Measurements from ENCODE around the gene HBE1. TPM values are rescaled to one million over a fixed set of nuclear protein-coding genes. Genes with fewer than 3 reads are reported as not detected.
A peak's percentile ranks its signal among the peaks of the same experiment; 100 is the strongest.

HBE1 gene
- total and polyA plus RNA-seq, 9 of the 15 experiments (the other 6 are each of a cell fraction or from before 2014, with no cell fraction given): 612 to 10,250 (median 2,181) TPM

GRCh38 chr11:5307256-5308019, 37.7 kb upstream of the HBE1 start (continued):
- peak; percentile 66 for TF ChIP-seq U2AF1 (optimal IDR thresholded peaks at IDR 0.05; ENCODE audit: low read depth, low read length)
- TF ChIP-seq JUN (IDR thresholded peaks at IDR 0.05; ENCODE audit: borderline replicate concordance, low read depth, low read length): no peak
- TF ChIP-seq JUN (CRISPR knock-in tag; IDR thresholded peaks at IDR 0.05; ENCODE audit: borderline replicate concordance): no peak
- no peak for TF ChIP-seq ZFP1 (CRISPR knock-in tag; IDR thresholded peaks at IDR 0.05)
- no peak for TF ChIP-seq E2F5 (CRISPR knock-in tag; IDR thresholded peaks at IDR 0.05)
- TF ChIP-seq DIDO1 (tag; IDR thresholded peaks at IDR 0.05; ENCODE audit: low read depth): no peak
- TF ChIP-seq POLR2A (conservative IDR thresholded peaks at IDR 0.05): no peak
- no peak for TF ChIP-seq RNF2 (IDR thresholded peaks at IDR 0.05)
- no peak for TF ChIP-seq YY1 (IDR thresholded peaks at IDR 0.05; ENCODE audit: borderline replicate concordance in 1 of 3, control insufficient read depth in 1 of 3, extremely low read depth in 1 of 3, insufficient read depth in 3 of 3, insufficient read length in 1 of 3, insufficient replicate concordance in 2 of 3, low read depth in 1 of 3, low read length in 2 of 3)
- TF ChIP-seq, protein P1, sequence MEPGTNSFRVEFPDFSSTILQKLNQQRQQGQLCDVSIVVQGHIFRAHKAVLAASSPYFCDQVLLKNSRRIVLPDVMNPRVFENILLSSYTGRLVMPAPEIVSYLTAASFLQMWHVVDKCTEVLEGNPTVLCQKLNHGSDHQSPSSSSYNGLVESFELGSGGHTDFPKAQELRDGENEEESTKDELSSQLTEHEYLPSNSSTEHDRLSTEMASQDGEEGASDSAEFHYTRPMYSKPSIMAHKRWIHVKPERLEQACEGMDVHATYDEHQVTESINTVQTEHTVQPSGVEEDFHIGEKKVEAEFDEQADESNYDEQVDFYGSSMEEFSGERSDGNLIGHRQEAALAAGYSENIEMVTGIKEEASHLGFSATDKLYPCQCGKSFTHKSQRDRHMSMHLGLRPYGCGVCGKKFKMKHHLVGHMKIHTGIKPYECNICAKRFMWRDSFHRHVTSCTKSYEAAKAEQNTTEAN (CRISPR knock-in tag; IDR thresholded peaks at IDR 0.05): no peak
- no peak for TF ChIP-seq CREB1 (IDR thresholded peaks at IDR 0.05)
- no peak for TF ChIP-seq CREB1 (CRISPR knock-in tag; IDR thresholded peaks at IDR 0.05)
- TF ChIP-seq, protein P2, sequence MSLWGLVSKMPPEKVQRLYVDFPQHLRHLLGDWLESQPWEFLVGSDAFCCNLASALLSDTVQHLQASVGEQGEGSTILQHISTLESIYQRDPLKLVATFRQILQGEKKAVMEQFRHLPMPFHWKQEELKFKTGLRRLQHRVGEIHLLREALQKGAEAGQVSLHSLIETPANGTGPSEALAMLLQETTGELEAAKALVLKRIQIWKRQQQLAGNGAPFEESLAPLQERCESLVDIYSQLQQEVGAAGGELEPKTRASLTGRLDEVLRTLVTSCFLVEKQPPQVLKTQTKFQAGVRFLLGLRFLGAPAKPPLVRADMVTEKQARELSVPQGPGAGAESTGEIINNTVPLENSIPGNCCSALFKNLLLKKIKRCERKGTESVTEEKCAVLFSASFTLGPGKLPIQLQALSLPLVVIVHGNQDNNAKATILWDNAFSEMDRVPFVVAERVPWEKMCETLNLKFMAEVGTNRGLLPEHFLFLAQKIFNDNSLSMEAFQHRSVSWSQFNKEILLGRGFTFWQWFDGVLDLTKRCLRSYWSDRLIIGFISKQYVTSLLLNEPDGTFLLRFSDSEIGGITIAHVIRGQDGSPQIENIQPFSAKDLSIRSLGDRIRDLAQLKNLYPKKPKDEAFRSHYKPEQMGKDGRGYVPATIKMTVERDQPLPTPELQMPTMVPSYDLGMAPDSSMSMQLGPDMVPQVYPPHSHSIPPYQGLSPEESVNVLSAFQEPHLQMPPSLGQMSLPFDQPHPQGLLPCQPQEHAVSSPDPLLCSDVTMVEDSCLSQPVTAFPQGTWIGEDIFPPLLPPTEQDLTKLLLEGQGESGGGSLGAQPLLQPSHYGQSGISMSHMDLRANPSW (CRISPR knock-in tag; IDR thresholded peaks at IDR 0.05): no peak
- peak in 1 of 2 experiments; percentile 28; a peak in 1 of 4 replicates for TF ChIP-seq KDM1A (IDR thresholded peaks at IDR 0.05)
- no peak for TF ChIP-seq ASH1L (IDR thresholded peaks at IDR 0.05; ENCODE audit: borderline replicate concordance, low read depth, partially characterized antibody)
- no peak for TF ChIP-seq TGIF2 (CRISPR knock-in tag; IDR thresholded peaks at IDR 0.05)
- no peak for TF ChIP-seq HNRNPUL1 (IDR thresholded peaks at IDR 0.05; ENCODE audit: low read length)
- TF ChIP-seq, protein P3, sequence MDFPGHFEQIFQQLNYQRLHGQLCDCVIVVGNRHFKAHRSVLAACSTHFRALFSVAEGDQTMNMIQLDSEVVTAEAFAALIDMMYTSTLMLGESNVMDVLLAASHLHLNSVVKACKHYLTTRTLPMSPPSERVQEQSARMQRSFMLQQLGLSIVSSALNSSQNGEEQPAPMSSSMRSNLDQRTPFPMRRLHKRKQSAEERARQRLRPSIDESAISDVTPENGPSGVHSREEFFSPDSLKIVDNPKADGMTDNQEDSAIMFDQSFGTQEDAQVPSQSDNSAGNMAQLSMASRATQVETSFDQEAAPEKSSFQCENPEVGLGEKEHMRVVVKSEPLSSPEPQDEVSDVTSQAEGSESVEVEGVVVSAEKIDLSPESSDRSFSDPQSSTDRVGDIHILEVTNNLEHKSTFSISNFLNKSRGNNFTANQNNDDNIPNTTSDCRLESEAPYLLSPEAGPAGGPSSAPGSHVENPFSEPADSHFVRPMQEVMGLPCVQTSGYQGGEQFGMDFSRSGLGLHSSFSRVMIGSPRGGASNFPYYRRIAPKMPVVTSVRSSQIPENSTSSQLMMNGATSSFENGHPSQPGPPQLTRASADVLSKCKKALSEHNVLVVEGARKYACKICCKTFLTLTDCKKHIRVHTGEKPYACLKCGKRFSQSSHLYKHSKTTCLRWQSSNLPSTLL (IDR thresholded peaks at IDR 0.05): no peak
- TF ChIP-seq, protein P4, sequence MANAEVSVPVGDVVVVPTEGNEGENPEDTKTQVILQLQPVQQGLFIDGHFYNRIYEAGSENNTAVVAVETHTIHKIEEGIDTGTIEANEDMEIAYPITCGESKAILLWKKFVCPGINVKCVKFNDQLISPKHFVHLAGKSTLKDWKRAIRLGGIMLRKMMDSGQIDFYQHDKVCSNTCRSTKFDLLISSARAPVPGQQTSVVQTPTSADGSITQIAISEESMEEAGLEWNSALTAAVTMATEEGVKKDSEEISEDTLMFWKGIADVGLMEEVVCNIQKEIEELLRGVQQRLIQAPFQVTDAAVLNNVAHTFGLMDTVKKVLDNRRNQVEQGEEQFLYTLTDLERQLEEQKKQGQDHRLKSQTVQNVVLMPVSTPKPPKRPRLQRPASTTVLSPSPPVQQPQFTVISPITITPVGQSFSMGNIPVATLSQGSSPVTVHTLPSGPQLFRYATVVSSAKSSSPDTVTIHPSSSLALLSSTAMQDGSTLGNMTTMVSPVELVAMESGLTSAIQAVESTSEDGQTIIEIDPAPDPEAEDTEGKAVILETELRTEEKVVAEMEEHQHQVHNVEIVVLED (CRISPR knock-in tag; IDR thresholded peaks at IDR 0.05): no peak
- TF ChIP-seq ZNF57 (CRISPR knock-in tag; IDR thresholded peaks at IDR 0.05): no peak

All from K562 (cell line).